Neural progenitor cell (in vitro differentiated cells): Measurements from ENCODE around the gene SYT3.

ENCODE experiments used
- EZH2phosphoT487 ChIP-seq: fragments of 200-600 bp; sonication (generic); IDR thresholded peaks from 2 replicates; pipeline ENCODE4 v1.6.1; 2017; ENCODE audit warnings: antibody characterized with exemption
- TF ChIP-seq, protein P1 (sequence below): fragments of 200-600 bp; sonication (generic); IDR thresholded peaks from 2 replicates; pipeline ENCODE4 v1.5.1; 2017; ENCODE audit warnings: antibody characterized with exemption, mild to moderate bottlenecking

DNA sequence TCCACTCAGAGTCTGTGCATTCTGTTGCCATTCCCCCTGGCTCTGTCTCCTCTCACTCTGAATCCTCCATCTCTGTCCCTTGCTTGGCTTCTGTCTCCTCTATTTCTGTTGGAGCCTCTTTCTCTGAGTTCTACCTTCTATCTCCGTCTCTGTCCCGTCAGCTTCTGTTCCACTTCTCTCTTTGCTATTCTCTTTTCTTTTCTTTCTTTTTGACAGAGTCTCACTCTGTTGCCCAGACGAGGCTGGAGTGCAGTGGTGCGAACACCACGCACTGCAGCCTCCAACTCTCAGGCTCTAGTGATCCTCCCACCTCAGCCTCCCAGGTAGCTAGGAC lies 37.6 kb downstream of the SYT3 start:
- TF ChIP-seq, protein P1, sequence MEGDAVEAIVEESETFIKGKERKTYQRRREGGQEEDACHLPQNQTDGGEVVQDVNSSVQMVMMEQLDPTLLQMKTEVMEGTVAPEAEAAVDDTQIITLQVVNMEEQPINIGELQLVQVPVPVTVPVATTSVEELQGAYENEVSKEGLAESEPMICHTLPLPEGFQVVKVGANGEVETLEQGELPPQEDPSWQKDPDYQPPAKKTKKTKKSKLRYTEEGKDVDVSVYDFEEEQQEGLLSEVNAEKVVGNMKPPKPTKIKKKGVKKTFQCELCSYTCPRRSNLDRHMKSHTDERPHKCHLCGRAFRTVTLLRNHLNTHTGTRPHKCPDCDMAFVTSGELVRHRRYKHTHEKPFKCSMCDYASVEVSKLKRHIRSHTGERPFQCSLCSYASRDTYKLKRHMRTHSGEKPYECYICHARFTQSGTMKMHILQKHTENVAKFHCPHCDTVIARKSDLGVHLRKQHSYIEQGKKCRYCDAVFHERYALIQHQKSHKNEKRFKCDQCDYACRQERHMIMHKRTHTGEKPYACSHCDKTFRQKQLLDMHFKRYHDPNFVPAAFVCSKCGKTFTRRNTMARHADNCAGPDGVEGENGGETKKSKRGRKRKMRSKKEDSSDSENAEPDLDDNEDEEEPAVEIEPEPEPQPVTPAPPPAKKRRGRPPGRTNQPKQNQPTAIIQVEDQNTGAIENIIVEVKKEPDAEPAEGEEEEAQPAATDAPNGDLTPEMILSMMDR, result no peak
- no peak for TF ChIP-seq EZH2phosphoT487
